ENCODE measurements around the gene LMOD3.

The LMOD3 gene

GRCh38 chr3:69116897-69117296, 5.5 kb downstream of the LMOD3 start:
- no peak overlapping the region for H3K4me3 ChIP-seq (replicated peaks; ENCODE audit: insufficient read depth, low read length)
- H3K27ac ChIP-seq (replicated peaks), result no peak overlapping the region
- DNase-seq (ENCODE audit: low read depth in 1 of 2, low spot score in 1 of 2), result no peak
- TF ChIP-seq GABPA (IDR thresholded peaks at IDR 0.05; ENCODE audit: low read depth), result no peak
- TF ChIP-seq CTCF (IDR thresholded peaks at IDR 0.05; ENCODE audit: insufficient read depth, low read length), result no peak
- TF ChIP-seq, protein P1, sequence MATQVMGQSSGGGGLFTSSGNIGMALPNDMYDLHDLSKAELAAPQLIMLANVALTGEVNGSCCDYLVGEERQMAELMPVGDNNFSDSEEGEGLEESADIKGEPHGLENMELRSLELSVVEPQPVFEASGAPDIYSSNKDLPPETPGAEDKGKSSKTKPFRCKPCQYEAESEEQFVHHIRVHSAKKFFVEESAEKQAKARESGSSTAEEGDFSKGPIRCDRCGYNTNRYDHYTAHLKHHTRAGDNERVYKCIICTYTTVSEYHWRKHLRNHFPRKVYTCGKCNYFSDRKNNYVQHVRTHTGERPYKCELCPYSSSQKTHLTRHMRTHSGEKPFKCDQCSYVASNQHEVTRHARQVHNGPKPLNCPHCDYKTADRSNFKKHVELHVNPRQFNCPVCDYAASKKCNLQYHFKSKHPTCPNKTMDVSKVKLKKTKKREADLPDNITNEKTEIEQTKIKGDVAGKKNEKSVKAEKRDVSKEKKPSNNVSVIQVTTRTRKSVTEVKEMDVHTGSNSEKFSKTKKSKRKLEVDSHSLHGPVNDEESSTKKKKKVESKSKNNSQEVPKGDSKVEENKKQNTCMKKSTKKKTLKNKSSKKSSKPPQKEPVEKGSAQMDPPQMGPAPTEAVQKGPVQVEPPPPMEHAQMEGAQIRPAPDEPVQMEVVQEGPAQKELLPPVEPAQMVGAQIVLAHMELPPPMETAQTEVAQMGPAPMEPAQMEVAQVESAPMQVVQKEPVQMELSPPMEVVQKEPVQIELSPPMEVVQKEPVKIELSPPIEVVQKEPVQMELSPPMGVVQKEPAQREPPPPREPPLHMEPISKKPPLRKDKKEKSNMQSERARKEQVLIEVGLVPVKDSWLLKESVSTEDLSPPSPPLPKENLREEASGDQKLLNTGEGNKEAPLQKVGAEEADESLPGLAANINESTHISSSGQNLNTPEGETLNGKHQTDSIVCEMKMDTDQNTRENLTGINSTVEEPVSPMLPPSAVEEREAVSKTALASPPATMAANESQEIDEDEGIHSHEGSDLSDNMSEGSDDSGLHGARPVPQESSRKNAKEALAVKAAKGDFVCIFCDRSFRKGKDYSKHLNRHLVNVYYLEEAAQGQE (IDR thresholded peaks at IDR 0.05; ENCODE audit: insufficient replicate concordance, low read depth), result no peak
- no peak for TF ChIP-seq POLR2AphosphoS5 (IDR thresholded peaks at IDR 0.05; ENCODE audit: low read depth)
- TF ChIP-seq SPI1 (IDR thresholded peaks at IDR 0.05; ENCODE audit: borderline replicate concordance, low read depth), result no peak
- H3K27me3 ChIP-seq (ENCODE audit: insufficient read depth, poor library complexity, severe bottlenecking), result no peaks in the 10 kb centered on the region

DNA sequence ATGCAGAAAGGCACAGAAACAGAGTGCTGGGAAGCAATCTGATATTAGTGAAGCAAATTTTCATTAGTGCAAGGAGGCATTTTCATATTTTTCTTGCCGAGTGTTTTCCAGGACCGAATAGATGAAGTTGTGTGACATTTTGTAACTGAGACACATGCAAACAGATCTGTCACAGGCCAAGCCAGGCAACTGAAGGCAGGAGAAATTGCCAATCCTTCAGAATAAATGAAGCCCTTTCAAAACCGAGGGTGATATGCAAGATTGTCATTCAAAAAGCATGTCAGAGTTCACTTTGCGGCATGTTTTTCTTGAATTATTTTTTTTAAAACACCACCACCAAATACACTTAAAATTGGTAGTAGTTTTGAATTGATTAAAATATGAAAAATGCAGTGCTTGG, 6.2 kb downstream of the LMOD3 start:
- DNase-seq (ENCODE audit: low read depth in 1 of 2, low spot score in 1 of 2), result no peak
- TF ChIP-seq, protein P1 (IDR thresholded peaks at IDR 0.05; ENCODE audit: insufficient replicate concordance, low read depth), result no peak
- no peak for TF ChIP-seq CTCF (IDR thresholded peaks at IDR 0.05; ENCODE audit: insufficient read depth, low read length)
- no peak for TF ChIP-seq POLR2AphosphoS5 (IDR thresholded peaks at IDR 0.05; ENCODE audit: low read depth)
- no peak for TF ChIP-seq GABPA (IDR thresholded peaks at IDR 0.05; ENCODE audit: low read depth)
- TF ChIP-seq SPI1 (IDR thresholded peaks at IDR 0.05; ENCODE audit: borderline replicate concordance, low read depth), result no peak
- Histone ChIP-seq H3K27ac (replicated peaks) (no peak overlapping the region), H3K27me3 (ENCODE audit: insufficient read depth, poor library complexity, severe bottlenecking) (no peaks in the 10 kb centered on the region), H3K4me3 (replicated peaks; ENCODE audit: insufficient read depth, low read length) (no peak overlapping the region)

- Histone ChIP-seq H3K27ac (replicated peaks) (no peak overlapping the region), H3K27me3 (ENCODE audit: insufficient read depth, poor library complexity, severe bottlenecking) (no peaks in the 10 kb centered on the region), H3K4me3 (replicated peaks; ENCODE audit: insufficient read depth, low read length) (no peak overlapping the region)
- no peak for DNase-seq (ENCODE audit: low read depth in 1 of 2, low spot score in 1 of 2)
- TF ChIP-seq POLR2AphosphoS5 (IDR thresholded peaks at IDR 0.05; ENCODE audit: low read depth), result no peak
- TF ChIP-seq CTCF (IDR thresholded peaks at IDR 0.05; ENCODE audit: insufficient read depth, low read length), result no peak
- TF ChIP-seq, protein P1 (IDR thresholded peaks at IDR 0.05; ENCODE audit: insufficient replicate concordance, low read depth), result no peak
- no peak for TF ChIP-seq GABPA (IDR thresholded peaks at IDR 0.05; ENCODE audit: low read depth)
- no peak for TF ChIP-seq SPI1 (IDR thresholded peaks at IDR 0.05; ENCODE audit: borderline replicate concordance, low read depth)
These were observed 6.7 kb downstream of the LMOD3 start for GRCh38 chr3:69115731-69116130.
